Smooth muscle cell of the brain vasculature (primary cell): Measurements from ENCODE around the gene PAOX.
"Not testable (repeated sequence)": the region's sequence is repeated elsewhere in the genome, so short reads cannot be mapped to it uniquely, and the experiment has no call there.

Experiments
- DNase-seq: peaks from one replicate; pipeline ENCODE4 v3.0.0-alpha.2; 2012; ENCODE audit warnings: low read depth, low spot score

Gene PAOX

DNA sequence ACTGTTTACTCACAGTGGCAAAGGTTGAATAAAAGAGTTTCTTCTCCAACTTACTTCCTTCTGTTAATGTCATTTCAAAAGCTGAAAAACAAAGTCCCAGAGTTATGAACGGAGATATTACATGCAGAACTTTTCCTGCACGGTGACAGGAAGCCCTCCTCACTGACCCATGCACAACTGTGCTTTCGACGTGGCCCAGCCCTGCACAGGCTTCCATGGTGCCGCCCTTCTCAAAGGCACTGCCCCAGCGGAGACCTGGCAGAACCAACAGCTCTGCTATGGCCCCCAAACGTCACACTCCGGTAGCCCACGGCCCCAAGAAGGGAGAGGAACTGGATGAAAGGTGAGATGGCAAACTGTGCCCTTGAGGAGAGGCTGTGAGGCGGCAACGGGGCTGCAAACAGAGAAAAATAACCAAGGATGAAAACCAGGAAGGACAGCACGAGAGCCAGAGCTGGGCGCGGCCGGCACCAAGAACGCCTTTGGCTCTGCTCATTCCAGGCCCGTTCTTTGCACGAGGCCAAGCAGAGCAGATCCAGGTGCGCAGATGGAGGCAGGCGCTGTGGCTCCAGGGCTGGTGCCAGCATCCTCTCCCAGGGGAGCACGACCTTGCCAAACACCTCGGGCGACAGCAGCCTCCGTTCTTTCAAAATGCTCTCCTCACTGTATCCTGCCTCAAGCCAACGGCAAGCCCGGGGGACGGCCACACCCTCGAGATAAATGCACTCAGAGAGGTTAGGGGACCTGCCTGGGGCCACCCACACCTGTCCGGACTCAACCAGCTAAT, 14.2 kb upstream of the PAOX start:
- no peak for DNase-seq

DNA sequence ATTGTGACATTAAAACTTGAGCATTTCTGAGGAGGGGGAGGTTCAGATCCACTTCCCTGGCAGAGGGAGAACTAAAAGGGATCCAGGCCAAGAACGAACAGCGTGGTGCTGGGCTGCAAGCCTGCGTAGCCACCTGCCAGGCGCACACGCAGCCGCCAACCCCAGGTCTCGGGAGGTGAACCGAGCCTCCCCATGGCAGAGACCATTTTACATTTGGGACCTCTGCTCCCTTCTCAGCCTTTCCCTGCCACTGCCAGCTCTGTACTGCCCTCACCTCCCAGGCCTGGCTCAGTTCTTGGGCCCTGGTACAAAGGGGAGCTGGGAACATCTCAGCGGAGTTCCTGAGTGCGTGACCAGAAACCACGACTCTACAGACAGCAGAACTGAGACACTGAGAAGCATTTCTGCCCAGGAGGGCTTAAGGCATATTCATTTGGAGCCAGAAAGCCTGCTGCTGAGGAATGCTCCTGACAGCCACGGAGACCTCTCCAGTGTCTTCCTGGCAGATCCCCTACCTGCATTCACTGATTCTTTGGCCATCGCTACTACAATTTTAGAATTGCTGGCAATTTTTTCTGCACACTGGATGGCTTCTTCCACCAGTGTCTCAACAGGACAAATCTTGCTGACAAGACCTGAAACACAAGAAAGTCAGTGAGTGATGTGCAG, 13.5 kb upstream of the PAOX start:
- no peak for DNase-seq

DNA sequence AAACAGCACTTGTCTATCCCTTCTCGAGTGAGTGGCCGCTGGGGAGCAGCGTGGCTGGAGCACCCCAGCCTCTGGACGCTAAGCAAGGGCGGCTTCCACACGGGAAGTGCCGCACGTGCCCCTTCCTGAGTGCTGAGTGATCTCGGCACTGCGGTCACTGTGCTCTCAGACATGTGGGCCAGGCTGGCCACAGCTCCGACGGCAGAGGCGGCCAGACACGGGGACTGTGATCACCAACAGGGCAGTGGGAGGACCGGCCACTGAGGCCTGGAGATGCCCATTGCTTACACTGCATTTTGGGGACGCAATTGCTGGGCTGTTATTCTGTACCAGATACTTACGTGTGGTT, 13.0 kb upstream of the PAOX start:
- no peak for DNase-seq

DNA sequence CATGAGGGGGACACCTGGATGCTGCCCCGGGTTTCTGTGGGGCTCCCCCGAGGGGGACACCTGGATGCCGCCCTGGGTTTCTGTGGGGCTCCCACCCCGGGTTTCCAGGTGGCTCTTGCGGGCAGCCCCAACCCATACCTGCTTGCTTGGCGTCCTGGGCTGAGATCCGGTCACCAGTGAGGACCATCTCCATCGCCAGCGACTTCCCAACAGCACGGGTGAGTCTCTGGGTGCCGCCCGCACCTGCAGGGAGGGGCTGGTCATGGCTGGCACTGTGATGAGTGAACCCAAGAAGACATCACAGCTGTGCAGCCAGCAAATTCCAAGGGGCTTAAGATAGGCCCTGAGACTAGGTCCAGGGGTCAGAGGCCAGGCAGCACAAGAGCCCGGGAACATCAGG, 12.3 kb upstream of the PAOX start:
- no peak for DNase-seq

DNA sequence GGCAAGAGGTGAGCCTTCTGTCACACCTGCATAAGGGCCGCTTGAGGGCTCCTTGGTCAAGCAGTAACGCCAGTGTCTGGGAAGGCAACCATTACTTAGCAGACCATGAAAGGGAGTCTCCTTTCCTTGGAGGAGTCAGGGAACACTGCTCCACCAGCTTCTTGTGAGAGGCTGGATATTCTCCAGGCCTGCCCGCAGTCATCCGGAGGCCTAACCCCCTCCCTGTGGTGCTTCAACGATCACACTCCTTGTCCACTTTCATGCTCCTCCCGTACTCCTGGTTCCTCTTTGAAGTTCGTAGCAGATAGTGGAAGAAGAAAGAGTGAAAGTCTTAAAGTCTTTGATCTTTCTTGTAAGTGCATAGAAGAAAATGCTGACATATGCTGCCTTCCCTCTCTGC, 11.6 kb upstream of the PAOX start:
- not testable (repeated sequence) for DNase-seq

DNA sequence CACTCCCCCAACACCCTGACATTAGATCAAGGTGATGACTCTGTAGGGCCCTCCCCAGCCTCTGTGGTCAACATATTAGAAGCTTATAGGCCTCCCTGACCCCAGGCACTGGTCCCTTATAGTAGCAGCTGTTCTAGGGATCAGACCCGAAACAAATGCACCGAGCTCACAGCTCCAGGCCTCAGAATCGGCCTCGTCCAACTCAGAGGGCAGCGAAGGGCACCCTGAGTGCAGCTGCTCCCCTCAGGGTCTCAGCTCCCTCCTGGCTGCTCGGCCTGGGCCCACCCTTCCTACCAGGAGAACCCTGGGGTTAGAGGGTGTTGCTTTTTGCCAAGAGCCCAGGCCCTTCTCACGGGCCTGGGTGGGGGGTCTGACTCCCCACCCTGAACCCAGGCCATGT, 10.9 kb upstream of the PAOX start:
- no peak for DNase-seq

DNA sequence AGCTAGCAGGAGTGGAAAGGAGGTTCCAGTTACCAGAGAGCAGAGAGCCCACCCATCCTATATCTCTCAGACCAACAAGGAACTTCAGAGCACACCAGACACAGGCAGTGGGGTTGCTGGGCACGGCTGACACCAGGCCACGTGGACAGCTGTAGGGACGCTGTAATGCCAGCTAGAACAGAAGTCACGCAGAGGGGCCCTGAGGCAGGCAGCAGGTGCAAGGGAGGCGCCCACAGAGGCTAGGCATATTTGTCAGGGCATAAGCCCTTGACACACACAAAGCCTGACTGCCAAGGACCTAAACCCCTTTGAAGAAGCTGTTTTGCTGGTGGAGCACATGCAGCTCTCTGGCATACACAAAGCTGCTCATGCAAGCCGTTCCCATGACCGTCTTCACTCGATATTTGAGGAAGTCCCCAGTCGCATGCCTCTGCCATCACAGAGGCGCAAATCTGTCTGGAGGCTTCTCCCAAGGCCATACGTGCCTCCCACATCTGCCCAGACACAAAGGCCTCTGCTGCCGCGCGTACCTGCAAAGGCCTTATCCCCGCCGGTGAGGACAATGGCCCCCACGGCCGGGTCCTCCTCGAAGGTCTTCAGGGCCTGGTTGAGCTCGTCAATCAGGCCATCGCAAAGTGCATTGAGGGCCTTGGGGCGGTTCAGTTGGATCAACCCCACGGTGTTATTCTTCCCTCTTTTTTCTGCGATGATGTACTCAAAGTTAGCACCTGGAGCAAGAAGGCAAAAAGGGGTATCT, 8.9 kb upstream of the PAOX start:
- DNase-seq: no peak

DNA sequence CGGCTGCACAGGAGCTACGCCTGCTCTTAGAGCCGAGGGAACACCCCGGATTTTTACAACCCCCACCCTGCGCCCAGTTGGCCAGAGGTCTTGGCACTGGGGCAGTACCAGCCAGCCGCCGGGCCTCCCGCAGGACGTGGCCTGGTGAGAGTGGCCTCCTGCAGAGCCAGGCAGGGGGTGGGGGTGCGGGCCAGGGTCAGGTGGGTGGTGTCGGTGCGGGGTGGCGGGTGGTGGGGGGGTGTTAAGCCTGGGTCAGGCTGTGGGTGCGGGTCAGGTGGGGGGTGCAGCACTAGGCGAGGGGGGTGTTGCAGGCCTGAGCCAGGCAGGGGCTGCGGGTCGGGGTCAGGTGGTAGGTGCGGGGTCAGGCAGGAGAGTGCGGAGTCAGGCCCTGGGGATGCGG, 6.6 kb upstream of the PAOX start:
- no peak for DNase-seq

DNA sequence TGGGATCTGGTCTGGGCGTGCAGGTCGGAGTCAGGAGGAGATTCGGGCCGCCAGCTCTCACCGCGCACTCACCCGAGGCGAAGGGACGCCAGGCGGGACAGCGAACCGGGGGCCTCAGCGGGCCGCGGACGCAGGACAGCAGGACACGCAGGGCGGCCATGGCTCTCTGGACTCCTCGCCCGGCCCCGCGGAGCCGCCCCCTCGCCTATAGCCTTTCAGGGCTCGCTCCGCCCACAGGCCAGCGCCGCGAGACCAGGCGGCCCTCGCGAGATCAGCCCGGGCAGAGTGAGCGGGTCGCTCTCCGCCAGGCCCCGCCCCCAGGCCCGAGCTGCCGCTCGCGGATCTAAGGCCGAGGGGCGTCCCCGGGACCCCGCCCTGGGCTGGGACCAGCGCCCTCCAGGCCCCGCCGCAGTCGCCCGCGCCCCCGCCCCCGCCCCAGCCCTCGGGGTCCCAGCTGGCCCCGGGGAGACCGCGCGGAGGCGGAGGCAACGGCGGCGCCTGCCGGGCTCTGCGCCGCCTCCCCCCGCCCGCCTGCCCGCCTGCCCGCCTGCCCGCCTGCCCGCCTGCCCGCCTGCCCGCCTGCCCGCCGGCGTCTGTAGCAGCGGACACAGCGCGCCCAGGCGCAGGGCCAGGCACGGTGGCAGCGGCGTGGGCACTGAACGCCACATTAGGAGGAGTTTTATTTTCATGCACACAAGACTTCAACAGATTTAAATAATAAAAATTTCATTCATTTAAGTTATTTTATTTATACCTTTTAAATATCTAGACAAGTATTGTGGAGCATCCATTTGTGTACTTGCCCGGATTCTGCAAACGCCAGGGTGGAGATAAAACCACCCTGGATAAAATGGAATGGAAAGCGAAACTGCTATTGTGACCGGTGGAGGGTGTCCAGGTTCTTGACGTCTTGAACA, 5.6 kb upstream of the PAOX start, which contains the start of gene ECHS1:
Gene ECHS1 (minus strand): TSS at position 181 of the 917 bp plus-strand sequence. CDS start 21 bp downstream, at position 160.
- DNase-seq: peak; percentile 82

DNA sequence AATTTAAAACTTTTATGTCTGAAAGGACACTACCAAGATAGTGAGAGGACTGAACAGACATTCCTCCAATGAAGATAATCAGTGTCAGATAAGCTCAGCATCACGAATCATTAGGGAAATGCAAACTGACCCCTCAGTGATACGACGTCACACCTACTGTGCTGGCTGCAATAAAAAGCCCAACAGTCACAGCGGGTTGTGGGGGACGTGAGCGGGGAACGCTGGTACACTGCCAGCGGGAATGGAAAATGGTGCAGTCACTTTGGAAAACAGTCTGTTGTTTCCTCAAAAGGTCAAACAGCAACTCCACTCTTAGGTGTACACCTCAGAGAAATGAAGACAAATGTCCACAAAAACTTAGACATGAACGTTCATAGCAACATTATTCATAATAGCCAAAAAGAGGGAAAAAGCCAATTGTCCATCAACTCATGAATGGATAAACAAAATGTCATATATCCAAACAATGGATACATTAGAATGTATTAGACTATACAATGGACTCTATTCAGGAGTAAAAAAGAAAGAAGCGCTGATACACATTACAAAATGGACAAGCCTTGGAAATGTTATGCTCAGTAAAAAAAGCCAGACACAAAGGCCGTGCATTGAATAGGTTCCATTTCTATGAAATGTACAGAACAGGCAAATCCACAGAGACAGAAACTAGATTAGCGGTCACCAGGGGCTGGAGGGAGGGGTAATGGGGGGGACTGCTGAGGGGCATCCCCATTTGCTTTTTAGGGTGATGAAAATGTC, 3.5 kb upstream of the PAOX start:
- DNase-seq: no peak

DNA sequence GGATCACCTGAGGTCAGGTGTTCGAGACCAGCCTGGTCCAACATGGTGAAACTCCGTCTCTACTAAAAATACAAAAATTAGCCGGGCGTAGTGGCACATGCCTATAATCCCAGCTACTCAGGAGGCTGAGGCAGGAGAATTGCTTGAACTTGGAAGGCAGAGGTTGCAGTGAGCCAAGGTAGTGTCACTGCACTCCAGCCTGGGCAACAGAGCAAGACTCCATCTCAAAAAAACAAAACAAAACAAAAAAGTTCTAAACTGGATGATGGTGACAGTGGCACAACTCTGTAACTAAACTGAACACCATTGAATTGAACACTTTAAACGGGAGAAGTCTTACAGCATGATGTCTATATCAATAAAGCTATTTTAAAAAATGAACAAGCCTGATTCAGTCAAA, 2.9 kb upstream of the PAOX start:
- DNase-seq: not testable (repeated sequence)

DNA sequence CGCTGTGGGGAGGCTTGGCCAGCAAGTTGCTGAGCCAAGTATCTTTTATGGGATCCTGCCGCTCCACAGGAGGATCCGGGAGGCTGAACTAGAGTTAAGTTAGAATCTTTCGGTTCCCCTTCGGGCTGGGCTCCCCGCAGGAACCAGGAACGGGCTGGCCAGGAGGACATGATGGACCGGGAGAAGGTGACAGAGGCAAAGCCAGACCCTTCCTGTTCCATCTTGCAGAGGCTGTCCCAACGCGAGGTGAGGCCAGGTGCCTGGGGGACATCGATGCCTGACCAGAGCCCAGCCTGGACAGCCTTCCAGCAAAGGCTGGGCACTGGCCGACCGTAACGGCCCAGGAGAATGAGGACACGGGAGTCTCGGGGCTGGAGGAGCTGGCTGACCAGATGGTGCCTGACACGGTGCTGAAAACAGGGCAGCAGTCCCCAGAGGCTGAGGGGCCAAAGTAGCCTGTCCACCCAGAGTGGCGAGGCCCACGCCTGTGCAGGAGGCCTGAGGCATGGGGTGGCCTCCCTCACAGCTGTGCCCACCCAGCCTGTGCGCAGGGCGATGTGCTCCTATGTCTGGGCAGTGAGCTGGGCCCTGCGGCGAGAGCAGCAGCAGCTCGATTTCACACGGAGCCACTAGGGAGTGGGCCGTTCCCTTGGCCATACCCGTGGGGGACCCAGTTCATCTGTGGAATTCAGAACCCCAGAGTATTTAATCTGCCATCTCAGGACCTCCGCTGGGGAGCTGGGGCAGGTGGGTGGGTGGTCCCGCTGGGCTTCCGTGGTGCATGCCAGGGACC, 1.8 kb upstream of the PAOX start:
- DNase-seq: no peak

DNA sequence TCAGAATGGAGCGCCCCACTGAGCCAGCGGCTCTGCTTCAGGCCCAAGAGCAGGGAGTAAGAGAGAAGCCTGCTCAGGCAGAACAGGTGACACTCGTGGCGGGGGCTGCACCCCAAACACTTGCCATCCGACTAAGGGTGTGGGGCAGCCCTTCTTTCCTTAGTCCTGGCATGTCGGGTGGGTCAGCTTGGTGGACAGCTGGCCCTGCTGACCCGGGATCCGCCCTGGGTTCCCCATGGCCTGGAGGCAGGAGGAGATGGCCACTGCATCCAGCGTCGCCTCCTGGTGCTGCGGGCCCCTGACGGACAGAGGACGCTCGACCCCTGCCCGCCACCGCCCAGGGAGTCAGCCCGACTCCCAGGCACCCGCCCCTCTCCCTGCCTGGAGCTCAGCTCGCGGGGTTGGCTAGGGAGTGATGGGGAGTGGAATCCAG, 1.2 kb upstream of the PAOX start:
- DNase-seq: no peak

DNA sequence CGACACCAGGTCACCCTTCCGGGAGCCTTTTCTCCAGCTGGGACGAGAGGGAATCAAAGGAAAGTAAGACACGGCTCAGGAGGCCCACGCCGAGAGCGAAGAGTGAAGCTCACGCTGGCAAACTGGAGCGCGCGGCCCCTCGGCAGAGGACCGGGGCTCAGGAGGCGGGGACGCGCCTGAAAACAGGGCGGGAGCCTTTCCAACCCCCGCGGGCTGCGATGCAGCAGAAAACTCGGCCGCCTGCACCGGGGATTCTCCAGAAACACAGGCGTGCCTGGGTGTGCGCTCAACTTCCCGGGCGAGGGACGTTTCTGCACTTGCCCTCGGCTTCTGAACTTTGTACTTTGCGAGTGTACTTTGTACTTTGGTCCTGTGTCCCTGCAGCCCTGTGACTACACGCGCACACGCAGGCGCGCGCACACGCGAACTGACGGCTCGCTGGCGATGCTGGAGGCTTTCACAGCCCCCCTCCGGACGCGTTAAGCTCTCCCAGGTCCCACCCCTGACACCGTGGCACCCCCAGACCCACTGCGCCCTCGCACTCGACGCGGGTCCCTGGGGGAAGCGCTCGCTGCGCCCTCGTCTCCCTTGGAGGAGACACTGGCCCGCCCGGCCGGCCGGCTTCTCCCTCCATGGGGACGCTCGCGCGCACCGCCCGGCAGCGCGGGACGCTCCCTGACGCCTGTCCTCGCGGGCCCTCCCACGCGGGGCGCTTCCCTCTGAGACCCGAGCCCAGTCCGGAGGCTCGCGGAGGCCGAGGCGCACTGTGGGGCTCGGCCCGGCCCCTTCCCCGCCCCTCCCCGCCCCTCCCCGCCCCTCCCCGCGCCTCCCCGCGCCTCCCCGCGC, 588 bp upstream of the PAOX start:
- no peak for DNase-seq

DNA sequence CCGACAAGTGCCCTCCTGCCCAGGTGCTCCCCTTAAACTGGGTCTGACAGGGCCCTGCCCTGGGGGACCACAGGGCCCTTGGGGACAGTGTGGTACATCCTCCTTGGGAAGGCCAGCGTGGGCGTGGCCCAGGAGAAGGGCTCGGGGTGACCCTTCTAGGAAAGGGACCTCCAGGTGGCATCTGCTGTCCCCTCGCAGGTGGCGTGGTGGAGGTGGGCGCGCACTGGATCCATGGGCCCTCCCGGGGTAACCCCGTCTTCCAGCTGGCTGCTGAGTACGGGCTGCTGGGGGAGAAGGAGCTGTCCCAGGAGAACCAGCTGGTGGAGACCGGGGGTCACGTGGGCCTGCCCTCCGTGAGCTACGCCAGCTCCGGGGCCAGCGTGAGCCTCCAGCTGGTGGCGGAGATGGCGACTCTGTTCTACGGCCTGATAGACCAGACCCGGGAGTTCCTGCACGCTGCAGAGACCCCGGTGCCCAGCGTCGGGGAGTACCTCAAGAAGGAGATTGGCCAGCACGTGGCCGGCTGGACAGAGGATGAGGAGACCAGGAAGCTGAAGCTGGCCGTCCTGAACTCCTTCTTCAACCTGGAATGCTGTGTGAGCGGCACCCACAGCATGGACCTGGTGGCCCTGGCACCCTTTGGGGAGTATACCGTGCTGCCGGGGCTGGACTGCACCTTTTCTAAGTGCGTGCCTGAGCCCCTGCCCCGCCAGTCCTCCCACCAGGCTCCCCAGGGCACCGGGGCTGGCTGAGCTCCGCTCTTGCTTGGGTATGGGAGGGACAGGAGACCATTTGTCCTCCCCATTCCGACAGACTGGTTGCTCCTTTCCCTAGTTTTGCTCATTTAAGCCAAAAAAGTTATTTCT, 972 bp downstream of the PAOX start:
- no peak for DNase-seq

DNA sequence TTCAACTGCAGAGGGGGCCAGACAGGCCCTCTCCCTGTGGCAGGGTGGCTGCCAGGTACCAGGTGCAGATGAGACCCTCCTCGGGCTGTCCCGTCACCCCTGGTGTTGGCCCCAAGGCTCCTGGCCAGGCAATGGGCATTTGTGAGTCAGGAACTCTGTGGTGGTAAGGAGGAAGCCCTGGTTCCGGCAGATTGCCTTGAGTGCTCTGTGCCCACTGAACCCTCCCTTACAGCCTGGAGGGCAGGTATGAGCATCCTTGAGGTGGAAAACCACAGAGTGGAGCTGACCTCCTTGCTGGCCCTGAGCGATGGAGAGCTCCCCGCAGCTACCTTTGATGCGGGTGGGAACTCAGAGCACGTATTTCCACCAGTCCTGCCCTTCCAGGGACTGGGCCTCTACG, 2.0 kb downstream of the PAOX start:
- DNase-seq: no peak

DNA sequence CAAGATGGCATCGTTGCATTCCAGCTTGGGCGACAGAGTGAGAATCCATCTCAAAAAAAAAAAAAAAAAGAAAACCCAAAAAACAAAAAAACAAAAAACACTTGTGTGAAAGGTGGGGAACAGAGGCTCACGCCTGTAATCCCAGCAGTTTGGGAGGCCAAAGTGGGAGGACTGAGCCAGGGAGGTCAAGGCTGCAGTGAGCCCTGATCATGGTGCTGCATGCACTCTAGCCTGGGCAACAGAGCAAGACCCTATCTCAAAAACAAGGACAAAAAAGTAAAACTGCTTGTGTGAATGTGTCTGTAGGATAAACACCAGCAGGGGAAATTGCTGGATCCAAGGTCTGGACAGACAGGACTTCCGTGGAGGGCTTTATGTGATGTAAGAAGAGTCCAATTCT, 4.5 kb downstream of the PAOX start:
- no peak for DNase-seq

DNA sequence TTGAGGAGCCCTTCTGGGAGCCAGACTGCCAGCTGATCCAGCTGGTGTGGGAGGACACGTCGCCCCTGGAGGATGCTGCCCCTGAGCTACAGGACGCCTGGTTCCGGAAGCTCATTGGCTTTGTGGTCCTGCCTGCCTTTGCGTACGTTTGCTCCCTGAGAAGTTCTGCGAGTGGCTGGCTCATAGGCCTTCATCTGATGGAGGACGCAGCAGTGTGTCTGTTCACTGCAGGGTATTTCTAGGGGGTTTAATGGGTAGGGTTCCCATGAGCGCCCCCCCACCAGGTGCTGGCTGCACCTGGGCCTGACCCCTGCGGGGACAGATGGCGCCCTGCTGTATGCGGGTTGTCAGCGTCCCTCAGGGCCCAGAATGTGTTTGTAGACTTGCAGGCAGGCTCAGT, 5.0 kb downstream of the PAOX start:
- DNase-seq: no peak
